Right atrium auricular region (tissue), 2 donors: ENCODE measurements around the gene YTHDC1. TPM values are rescaled to one million over a fixed set of nuclear protein-coding genes. Genes with fewer than 3 reads are reported as not detected.

ENCODE experiments used
- DNase-seq: peaks from one replicate; pipeline ENCODE4 v3.0.0-alpha.2; 2019; ENCODE audit warnings: low spot score
- H3K27ac ChIP-seq, 2 donors: fragments of 200-600 bp; sonication (generic); 1 replicate in 1 of 2; 2 replicates in 1 of 2; pipeline ENCODE4 v1.5.1; 2016 to 2019
- H3K27me3 ChIP-seq, 2 donors: fragments of 200-600 bp; sonication (generic); one replicate each; pipeline versions ENCODE4 v1.5.1 to v1.6.0; 2017 to 2019
- H3K36me3 ChIP-seq: fragments of 200-600 bp; sonication (generic); one replicate; pipeline ENCODE4 v1.5.1; 2016
- H3K4me1 ChIP-seq, 2 donors: fragments of 200-600 bp; sonication (generic); one replicate each; pipeline versions ENCODE4 v1.5.1 to v1.6.0; 2017 to 2019
- H3K4me3 ChIP-seq, 2 donors: fragments of 200-600 bp; sonication (generic); 1 replicate in 1 of 2; 2 replicates in 1 of 2; pipeline ENCODE4 v1.5.1; 2017 to 2019; ENCODE audit warnings: mild to moderate bottlenecking in 1 of 2, moderate library complexity in 1 of 2
- H3K9me3 ChIP-seq, 2 donors: fragments of 200-600 bp; sonication (generic); one replicate each; pipeline ENCODE4 v1.5.1; 2019
- total RNA-seq, 2 donors: library from RNA; depleted of rRNA; stranded (reverse); fragments of >200 nt; gene quantifications; one replicate each; pipeline ENCODE4 v1.1.0, GENCODE V29; 2016
- TF ChIP-seq, protein P1 (sequence below), 2 donors: fragments of 200-600 bp; sonication (generic); IDR thresholded peaks; one replicate each; pipeline ENCODE4 v1.5.1; 2019; ENCODE audit warnings: antibody characterized with exemption in 2 of 2

The YTHDC1 gene
- total RNA-seq, 2 donors from 2014 or later: 32.6 to 35.6 TPM

DNA sequence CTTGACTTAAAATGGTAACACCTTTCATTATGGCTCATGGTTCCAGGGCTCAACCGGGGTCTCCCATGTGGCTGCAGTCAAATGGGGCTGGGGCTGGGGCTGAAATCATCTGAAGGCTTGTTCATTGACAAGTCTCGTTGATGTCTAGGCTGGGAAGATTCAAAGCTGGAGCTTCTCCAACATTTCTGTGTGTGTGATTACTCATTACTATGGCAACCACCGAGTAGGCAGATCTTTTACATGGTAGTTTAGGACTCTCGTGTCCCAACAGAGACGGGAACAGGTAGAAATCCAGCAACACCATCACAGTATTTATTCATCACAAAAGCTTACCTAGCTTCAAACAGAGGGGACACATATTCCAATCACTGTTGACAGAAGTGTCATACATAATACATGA, 7.8 kb downstream of the YTHDC1 start:
- Histone ChIP-seq H3K27me3 (no peaks in the 10 kb centered on the region), H3K36me3 (peaks cover 5% of the 10 kb centered on the region), H3K27ac (no peak overlapping the region), H3K4me1 (peaks cover 0 to 82% of the 10 kb centered on the region in 2 donors), H3K9me3 (no peaks in the 10 kb centered on the region), H3K4me3 (no peak overlapping the region)
- TF ChIP-seq, protein P1, sequence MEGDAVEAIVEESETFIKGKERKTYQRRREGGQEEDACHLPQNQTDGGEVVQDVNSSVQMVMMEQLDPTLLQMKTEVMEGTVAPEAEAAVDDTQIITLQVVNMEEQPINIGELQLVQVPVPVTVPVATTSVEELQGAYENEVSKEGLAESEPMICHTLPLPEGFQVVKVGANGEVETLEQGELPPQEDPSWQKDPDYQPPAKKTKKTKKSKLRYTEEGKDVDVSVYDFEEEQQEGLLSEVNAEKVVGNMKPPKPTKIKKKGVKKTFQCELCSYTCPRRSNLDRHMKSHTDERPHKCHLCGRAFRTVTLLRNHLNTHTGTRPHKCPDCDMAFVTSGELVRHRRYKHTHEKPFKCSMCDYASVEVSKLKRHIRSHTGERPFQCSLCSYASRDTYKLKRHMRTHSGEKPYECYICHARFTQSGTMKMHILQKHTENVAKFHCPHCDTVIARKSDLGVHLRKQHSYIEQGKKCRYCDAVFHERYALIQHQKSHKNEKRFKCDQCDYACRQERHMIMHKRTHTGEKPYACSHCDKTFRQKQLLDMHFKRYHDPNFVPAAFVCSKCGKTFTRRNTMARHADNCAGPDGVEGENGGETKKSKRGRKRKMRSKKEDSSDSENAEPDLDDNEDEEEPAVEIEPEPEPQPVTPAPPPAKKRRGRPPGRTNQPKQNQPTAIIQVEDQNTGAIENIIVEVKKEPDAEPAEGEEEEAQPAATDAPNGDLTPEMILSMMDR (IDR thresholded peaks at IDR 0.05): no peak
- DNase-seq: no peak

DNA sequence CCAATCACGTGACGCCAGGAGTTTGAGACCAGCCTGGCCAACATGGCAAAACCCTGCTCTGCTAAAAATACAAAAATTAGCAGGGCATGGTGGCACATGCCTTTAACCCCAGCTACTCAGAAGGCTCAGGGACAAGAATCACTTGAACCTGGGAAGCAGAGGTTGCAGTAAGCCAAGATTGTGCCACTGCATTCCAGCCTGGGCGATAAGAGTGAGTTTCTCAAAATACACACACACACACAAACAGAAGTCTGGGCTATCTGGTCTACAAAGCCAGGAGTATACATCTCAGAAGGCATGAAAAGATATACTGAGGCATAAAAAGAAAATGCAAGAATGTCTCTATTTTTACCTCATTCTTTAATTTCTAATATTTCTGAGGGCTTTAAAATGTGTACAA, 11.3 kb downstream of the YTHDC1 start:
- Histone ChIP-seq H3K36me3 (peaks cover 29% of the 10 kb centered on the region), H3K27ac (peak overlapping the region in 1 of 2 donors; percentile 44), H3K4me1 (peaks cover 0 to 48% of the 10 kb centered on the region in 2 donors), H3K9me3 (no peaks in the 10 kb centered on the region), H3K4me3 (no peak overlapping the region), H3K27me3 (no peaks in the 10 kb centered on the region)
- TF ChIP-seq, protein P1 (IDR thresholded peaks at IDR 0.05): no peak
- DNase-seq: no peak

DNA sequence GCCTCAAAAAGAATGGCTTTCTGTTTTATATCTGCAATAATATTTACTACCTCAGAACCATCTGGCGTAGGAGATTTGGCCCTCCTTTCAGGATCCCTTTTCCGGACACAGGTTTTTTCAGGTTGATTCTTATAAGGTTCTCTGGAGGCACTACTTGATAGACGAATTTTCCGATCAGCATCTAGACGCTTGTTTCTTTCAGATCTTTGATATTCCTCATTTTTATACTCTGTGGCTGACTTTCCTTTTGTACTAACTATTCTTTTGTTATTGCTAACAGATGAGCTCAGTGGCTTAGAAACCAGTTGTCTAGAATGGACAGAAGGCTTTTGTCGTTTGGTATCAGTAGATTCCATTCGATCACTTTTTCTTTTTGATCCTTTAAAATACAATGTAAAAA, 12.4 kb downstream of the YTHDC1 start:
- Histone ChIP-seq H3K36me3 (peaks cover 40% of the 10 kb centered on the region), H3K4me1 (peaks cover 0 to 43% of the 10 kb centered on the region in 2 donors), H3K9me3 (no peaks in the 10 kb centered on the region), H3K4me3 (no peak overlapping the region), H3K27me3 (no peaks in the 10 kb centered on the region), H3K27ac (no peak overlapping the region)
- no peak for DNase-seq
- TF ChIP-seq, protein P1 (IDR thresholded peaks at IDR 0.05): no peak

DNA sequence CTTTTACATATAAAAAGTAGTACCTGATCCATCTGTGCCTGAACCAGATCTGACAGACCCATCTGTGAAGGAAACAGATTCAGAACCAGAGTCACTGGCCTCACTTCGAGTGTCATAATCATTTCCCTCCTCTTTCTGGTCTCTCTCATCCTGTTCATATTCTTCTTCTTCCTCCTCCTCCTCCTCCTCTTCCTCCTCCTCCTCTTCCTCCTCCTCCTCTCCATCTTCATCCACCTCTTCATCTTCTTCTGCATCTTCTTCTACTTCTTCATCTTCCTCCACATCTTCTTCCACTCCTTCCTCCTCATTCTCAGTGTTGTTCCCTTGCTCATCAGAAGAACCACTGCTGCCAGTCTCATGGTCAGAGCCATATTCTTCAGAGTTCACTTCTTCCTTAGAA, 12.9 kb downstream of the YTHDC1 start:
- no peaks in the 10 kb centered on the region for H3K9me3 ChIP-seq
- no peaks in the 10 kb centered on the region for H3K27me3 ChIP-seq
- no peak overlapping the region for H3K4me3 ChIP-seq
- peaks cover 44% of the 10 kb centered on the region for H3K36me3 ChIP-seq
- peaks cover 0 to 38% of the 10 kb centered on the region in 2 donors for H3K4me1 ChIP-seq
- no peak overlapping the region for H3K27ac ChIP-seq
- DNase-seq: no peak
- TF ChIP-seq, protein P1 (IDR thresholded peaks at IDR 0.05): no peak

DNA sequence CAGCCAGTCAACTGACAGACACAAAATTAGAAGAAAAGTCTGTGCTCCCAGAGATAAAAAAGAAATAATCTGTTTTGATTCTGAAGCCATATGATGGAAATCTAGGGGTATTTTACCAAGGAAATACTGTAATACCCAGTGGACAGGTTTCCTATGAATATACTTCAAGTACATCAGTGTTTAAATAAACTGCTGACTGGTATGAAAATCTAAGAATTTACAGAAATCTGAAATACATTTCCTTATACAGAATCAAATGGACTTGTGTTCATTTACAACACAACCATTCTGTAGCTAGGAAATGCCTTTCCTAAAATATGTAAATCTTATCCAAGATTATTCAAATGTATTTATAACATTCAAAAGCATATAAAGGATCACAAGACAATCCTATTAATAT, 13.4 kb downstream of the YTHDC1 start:
- Histone ChIP-seq H3K4me1 (peaks cover 0 to 33% of the 10 kb centered on the region in 2 donors), H3K27me3 (no peaks in the 10 kb centered on the region), H3K36me3 (peaks cover 48% of the 10 kb centered on the region), H3K27ac (no peak overlapping the region), H3K9me3 (no peaks in the 10 kb centered on the region), H3K4me3 (no peak overlapping the region)
- TF ChIP-seq, protein P1 (IDR thresholded peaks at IDR 0.05): no peak
- DNase-seq: no peak

DNA sequence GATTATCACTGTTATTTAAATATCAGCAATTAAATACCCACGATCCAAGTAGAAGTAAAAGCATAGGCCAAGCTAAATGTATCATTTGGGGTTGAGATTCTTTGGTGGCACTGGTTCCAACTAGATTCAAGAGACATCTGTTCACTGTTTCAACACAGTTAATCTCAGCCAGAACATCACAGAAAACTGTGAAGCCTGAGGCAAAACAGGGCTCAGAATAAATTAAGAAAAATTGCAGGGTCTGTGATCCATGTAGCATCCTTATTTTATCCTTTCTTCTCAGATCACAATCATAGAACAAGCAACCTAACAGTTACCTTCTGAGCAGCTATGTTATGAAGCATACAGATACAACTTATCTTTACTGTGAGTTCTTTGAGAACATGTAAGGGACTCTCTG, 23.7 kb downstream of the YTHDC1 start:
- no peaks in the 10 kb centered on the region for H3K27me3 ChIP-seq
- peaks cover 61% of the 10 kb centered on the region for H3K36me3 ChIP-seq
- H3K4me3 ChIP-seq: no peak overlapping the region
- TF ChIP-seq, protein P1 (IDR thresholded peaks at IDR 0.05): no peak
- no peak overlapping the region for H3K27ac ChIP-seq
- DNase-seq: no peak
- peaks cover 0 to 6% of the 10 kb centered on the region in 2 donors for H3K4me1 ChIP-seq
- H3K9me3 ChIP-seq: no peaks in the 10 kb centered on the region
